Memory B cell (primary cell): Measurements from ENCODE around the gene GPR34.
"Not testable (repeated sequence)": the region's sequence is repeated elsewhere in the genome, so short reads cannot be mapped to it uniquely, and the experiment has no call there.

Source experiments
- ATAC-seq: fragments of 150-1000 bp; cut with Tn5 transposase; 2 replicates; pipeline ENCODE4 v1.10.0; 2021; ENCODE audit warnings: low read depth, mild to moderate bottlenecking, moderate library complexity
- DNase-seq, 2 donors: peaks; one replicate each; pipeline ENCODE4 v3.0.0; 2022; ENCODE audit warnings: low spot score in 2 of 2
- H3K27ac Mint-ChIP-seq: one replicate; pipeline ENCODE4 v1.8.0; 2022; ENCODE audit warnings: mild to moderate bottlenecking, moderate library complexity, mixed read lengths
- H3K27me3 Mint-ChIP-seq: one replicate; pipeline ENCODE4 v1.8.0; 2022; ENCODE audit warnings: mixed read lengths
- H3K36me3 Mint-ChIP-seq: one replicate; pipeline ENCODE4 v1.8.0; 2022; ENCODE audit warnings: mild to moderate bottlenecking, mixed read lengths
- H3K4me1 Mint-ChIP-seq: one replicate; pipeline ENCODE4 v1.8.0; 2022; ENCODE audit warnings: mixed read lengths
- H3K4me3 Mint-ChIP-seq: one replicate; pipeline ENCODE4 v1.8.0; 2022; ENCODE audit warnings: mild to moderate bottlenecking, moderate library complexity, mixed read lengths
- H3K9me3 Mint-ChIP-seq: one replicate; pipeline ENCODE4 v1.8.0; 2022; ENCODE audit warnings: mixed read lengths

The GPR34 gene

GRCh38 chrX:41676361-41676760 is 12.4 kb upstream of the GPR34 start:
- peaks cover 13% of the 10 kb centered on the region for H3K4me1 Mint-ChIP-seq
- H3K27ac Mint-ChIP-seq, H3K27me3 Mint-ChIP-seq, H3K4me3 Mint-ChIP-seq, H3K9me3 Mint-ChIP-seq, DNase-seq, ATAC-seq: not testable (repeated sequence)
- peaks cover 13% of the 10 kb centered on the region for H3K36me3 Mint-ChIP-seq

- ATAC-seq (no peak), DNase-seq (no peak)
- Mint-ChIP-seq H3K4me3 (no peak overlapping the region), H3K9me3 (no peaks in the 10 kb centered on the region), H3K27ac (no peak overlapping the region), H3K4me1 (peaks cover 13% of the 10 kb centered on the region), H3K36me3 (peaks cover 14% of the 10 kb centered on the region), H3K27me3 (no peaks in the 10 kb centered on the region)
These were observed 11.4 kb upstream of the GPR34 start for GRCh38 chrX:41677183-41678060.

- DNase-seq (no peak), ATAC-seq (no peak)
- no peak overlapping the region for H3K27ac Mint-ChIP-seq
- no peaks in the 10 kb centered on the region for H3K27me3 Mint-ChIP-seq
- no peaks in the 10 kb centered on the region for H3K9me3 Mint-ChIP-seq
- H3K4me1 Mint-ChIP-seq, result peaks cover 13% of the 10 kb centered on the region
- H3K36me3 Mint-ChIP-seq, result peaks cover 2% of the 10 kb centered on the region
- H3K4me3 Mint-ChIP-seq, result no peak overlapping the region
These were observed 4.6 kb upstream of the GPR34 start for GRCh38 chrX:41684138-41684537.

- no peaks in the 10 kb centered on the region for H3K27me3 Mint-ChIP-seq
- H3K4me3 Mint-ChIP-seq, result no peak overlapping the region
- no peak overlapping the region for H3K27ac Mint-ChIP-seq
- no peaks in the 10 kb centered on the region for H3K9me3 Mint-ChIP-seq
- ATAC-seq (no peak), DNase-seq (no peak)
- H3K36me3 Mint-ChIP-seq, result peaks cover 2% of the 10 kb centered on the region
- peaks cover 13% of the 10 kb centered on the region for H3K4me1 Mint-ChIP-seq
These were observed 3.8 kb upstream of the GPR34 start for GRCh38 chrX:41684940-41685339.

GRCh38 chrX:41686788-41687187 is 2.0 kb upstream of the GPR34 start:
- H3K27me3 Mint-ChIP-seq, result no peaks in the 10 kb centered on the region
- no peaks in the 10 kb centered on the region for H3K36me3 Mint-ChIP-seq
- no peak for DNase-seq
- no peak overlapping the region for H3K27ac Mint-ChIP-seq
- no peak for ATAC-seq
- H3K4me1 Mint-ChIP-seq, result peaks cover 13% of the 10 kb centered on the region
- H3K4me3 Mint-ChIP-seq, result no peak overlapping the region
- H3K9me3 Mint-ChIP-seq, result no peaks in the 10 kb centered on the region

GRCh38 chrX:41688156-41688555 is 617 bp upstream of the GPR34 start:
- H3K4me3 Mint-ChIP-seq, result no peak overlapping the region
- H3K27me3 Mint-ChIP-seq, result no peaks in the 10 kb centered on the region
- ATAC-seq (no peak), DNase-seq (no peak)
- no peaks in the 10 kb centered on the region for H3K36me3 Mint-ChIP-seq
- no peak overlapping the region for H3K27ac Mint-ChIP-seq
- H3K9me3 Mint-ChIP-seq, result no peaks in the 10 kb centered on the region
- H3K4me1 Mint-ChIP-seq, result peaks cover 20% of the 10 kb centered on the region

GRCh38 chrX:41689711-41690110 is 938 bp downstream of the GPR34 start:
- Mint-ChIP-seq H3K36me3 (no peaks in the 10 kb centered on the region), H3K27me3 (no peaks in the 10 kb centered on the region), H3K27ac (no peak overlapping the region), H3K9me3 (no peaks in the 10 kb centered on the region), H3K4me1 (peaks cover 23% of the 10 kb centered on the region), H3K4me3 (no peak overlapping the region)
- DNase-seq, result no peak
- no peak for ATAC-seq

GRCh38 chrX:41692162-41692749 is 3.5 kb downstream of the GPR34 start:
- ATAC-seq, result peak; percentile 24
- DNase-seq, result no peak
- no peaks in the 10 kb centered on the region for H3K9me3 Mint-ChIP-seq
- H3K4me3 Mint-ChIP-seq, result peak overlapping the region; percentile 27
- peak overlapping the region; percentile 58 for H3K27ac Mint-ChIP-seq
- H3K36me3 Mint-ChIP-seq, result peaks cover 5% of the 10 kb centered on the region
- H3K4me1 Mint-ChIP-seq, result peaks cover 16% of the 10 kb centered on the region
- no peaks in the 10 kb centered on the region for H3K27me3 Mint-ChIP-seq

GRCh38 chrX:41693024-41693423 is 4.3 kb downstream of the GPR34 start:
- Mint-ChIP-seq H3K9me3 (no peaks in the 10 kb centered on the region), H3K4me3 (no peak overlapping the region), H3K4me1 (peaks cover 15% of the 10 kb centered on the region), H3K36me3 (peaks cover 5% of the 10 kb centered on the region), H3K27me3 (no peaks in the 10 kb centered on the region), H3K27ac (peak overlapping the region; percentile 55)
- DNase-seq, result no peak
- ATAC-seq, result no peak

- Mint-ChIP-seq H3K27ac (no peak overlapping the region), H3K27me3 (no peaks in the 10 kb centered on the region), H3K4me1 (peaks cover 10% of the 10 kb centered on the region), H3K4me3 (no peak overlapping the region), H3K36me3 (peaks cover 5% of the 10 kb centered on the region), H3K9me3 (no peaks in the 10 kb centered on the region)
- ATAC-seq, result no peak
- no peak for DNase-seq
These were observed 6.7 kb downstream of the GPR34 start for GRCh38 chrX:41695426-41695825.

GRCh38 chrX:41703574-41704029 is 14.8 kb downstream of the GPR34 start:
- Mint-ChIP-seq H3K36me3 (no peaks in the 10 kb centered on the region), H3K9me3 (no peaks in the 10 kb centered on the region), H3K4me1 (peaks cover 27% of the 10 kb centered on the region), H3K4me3 (no peak overlapping the region), H3K27me3 (no peaks in the 10 kb centered on the region), H3K27ac (no peak overlapping the region)
- DNase-seq (no peak), ATAC-seq (no peak)

- peak overlapping the region; percentile 60 for H3K27ac Mint-ChIP-seq
- no peaks in the 10 kb centered on the region for H3K9me3 Mint-ChIP-seq
- no peaks in the 10 kb centered on the region for H3K36me3 Mint-ChIP-seq
- H3K4me3 Mint-ChIP-seq, result peak overlapping the region; percentile 18
- H3K4me1 Mint-ChIP-seq, result peaks cover 33% of the 10 kb centered on the region
- no peak for ATAC-seq
- no peak for DNase-seq
- no peaks in the 10 kb centered on the region for H3K27me3 Mint-ChIP-seq
These were observed 16.3 kb downstream of the GPR34 start for GRCh38 chrX:41705042-41705441.

- peak overlapping the region; percentile 80 for H3K4me3 Mint-ChIP-seq
- peak in 1 of 2 donors; percentile 9 for DNase-seq
- no peaks in the 10 kb centered on the region for H3K27me3 Mint-ChIP-seq
- H3K36me3 Mint-ChIP-seq, result no peaks in the 10 kb centered on the region
- peak; percentile 83 for ATAC-seq
- peak overlapping the region; percentile 93 for H3K27ac Mint-ChIP-seq
- no peaks in the 10 kb centered on the region for H3K9me3 Mint-ChIP-seq
- H3K4me1 Mint-ChIP-seq, result peaks cover 36% of the 10 kb centered on the region
These were observed 17.1 kb downstream of the GPR34 start for GRCh38 chrX:41705680-41706374.

GRCh38 chrX:41707218-41707617 is 18.4 kb downstream of the GPR34 start:
- ATAC-seq, result peak; percentile 62
- Mint-ChIP-seq H3K4me1 (peaks cover 36% of the 10 kb centered on the region), H3K27me3 (no peaks in the 10 kb centered on the region), H3K4me3 (peak overlapping the region; percentile 17), H3K27ac (peak overlapping the region; percentile 28), H3K9me3 (no peaks in the 10 kb centered on the region), H3K36me3 (no peaks in the 10 kb centered on the region)
- no peak for DNase-seq
